Activated T-helper 17 cell treated with anti-CD3 and anti-CD28 coated beads, Interleukin-2, amount 50 U/mL, for 72 hours (primary cell): ENCODE data around the gene NRGN. TPM values are rescaled to one million over a fixed set of nuclear protein-coding genes. Genes with fewer than 3 reads are reported as not detected.

Source experiments
- ATAC-seq: fragments of 150-1000 bp; cut with Tn5 transposase; replicated peaks from 2 replicates; pipeline ENCODE4 v1.10.0; 2021; ENCODE audit warnings: mild to moderate bottlenecking, moderate library complexity
- H3K27ac Mint-ChIP-seq: one replicate; pipeline ENCODE4 v1.8.0; 2022; ENCODE audit warnings: mixed read lengths
- H3K27me3 Mint-ChIP-seq: one replicate; pipeline ENCODE4 v1.8.0; 2022; ENCODE audit warnings: mixed read lengths
- H3K36me3 Mint-ChIP-seq: one replicate; pipeline ENCODE4 v1.8.0; 2022; ENCODE audit warnings: low read depth, mild to moderate bottlenecking, mixed read lengths
- H3K4me1 Mint-ChIP-seq: one replicate; pipeline ENCODE4 v1.8.0; 2022; ENCODE audit warnings: mixed read lengths
- H3K4me3 Mint-ChIP-seq: one replicate; pipeline ENCODE4 v1.8.0; 2022; ENCODE audit warnings: mild to moderate bottlenecking, mixed read lengths
- H3K9me3 Mint-ChIP-seq: one replicate; pipeline ENCODE4 v1.8.0; 2022; ENCODE audit warnings: mixed read lengths
- total RNA-seq, 2 donors: library from RNA; stranded (reverse); gene quantifications; one replicate each; pipeline ENCODE4 v1.2.3, GENCODE V29; 2022

Gene NRGN
- total RNA-seq, 2 donors from 2014 or later: 7.3 to 8.0 TPM

- no peak for ATAC-seq
- Mint-ChIP-seq H3K27ac (peak overlapping the region; percentile 14), H3K36me3 (peaks cover 17% of the 10 kb centered on the region), H3K27me3 (no peaks in the 10 kb centered on the region), H3K4me3 (no peak overlapping the region), H3K9me3 (no peaks in the 10 kb centered on the region), H3K4me1 (peaks cover 15% of the 10 kb centered on the region)
Measured at GRCh38 chr11:124776865-124777645, 37.3 kb downstream of the NRGN start.

GRCh38 chr11:124778281-124778680 lies 38.5 kb downstream of the NRGN start:
- Mint-ChIP-seq H3K9me3 (no peaks in the 10 kb centered on the region), H3K4me3 (no peak overlapping the region), H3K36me3 (peaks cover 5% of the 10 kb centered on the region), H3K27me3 (no peaks in the 10 kb centered on the region), H3K4me1 (peaks cover 15% of the 10 kb centered on the region), H3K27ac (no peak overlapping the region)
- no peak for ATAC-seq

- Mint-ChIP-seq H3K36me3 (no peaks in the 10 kb centered on the region), H3K4me3 (no peak overlapping the region), H3K27me3 (no peaks in the 10 kb centered on the region), H3K27ac (no peak overlapping the region), H3K9me3 (no peaks in the 10 kb centered on the region), H3K4me1 (peaks cover 15% of the 10 kb centered on the region)
- no peak for ATAC-seq
Measured at GRCh38 chr11:124779568-124779967, 39.8 kb downstream of the NRGN start.

GRCh38 chr11:124783002-124783401 lies 43.3 kb downstream of the NRGN start:
- H3K4me1 Mint-ChIP-seq: peaks cover 7% of the 10 kb centered on the region
- no peaks in the 10 kb centered on the region for H3K27me3 Mint-ChIP-seq
- no peaks in the 10 kb centered on the region for H3K36me3 Mint-ChIP-seq
- no peak for ATAC-seq
- no peak overlapping the region for H3K27ac Mint-ChIP-seq
- H3K9me3 Mint-ChIP-seq: no peaks in the 10 kb centered on the region
- H3K4me3 Mint-ChIP-seq: no peak overlapping the region

- H3K4me3 Mint-ChIP-seq: no peak overlapping the region
- no peaks in the 10 kb centered on the region for H3K4me1 Mint-ChIP-seq
- H3K27ac Mint-ChIP-seq: no peak overlapping the region
- no peaks in the 10 kb centered on the region for H3K36me3 Mint-ChIP-seq
- no peaks in the 10 kb centered on the region for H3K27me3 Mint-ChIP-seq
- no peak for ATAC-seq
- H3K9me3 Mint-ChIP-seq: no peaks in the 10 kb centered on the region
Measured at GRCh38 chr11:124784051-124784450, 44.3 kb downstream of the NRGN start.

- Mint-ChIP-seq H3K4me1 (peaks cover 21% of the 10 kb centered on the region), H3K9me3 (no peaks in the 10 kb centered on the region), H3K27me3 (no peaks in the 10 kb centered on the region), H3K36me3 (no peaks in the 10 kb centered on the region), H3K4me3 (no peak overlapping the region), H3K27ac (no peak overlapping the region)
- ATAC-seq: no peak
Measured at GRCh38 chr11:124788521-124788920, 48.8 kb downstream of the NRGN start.

- H3K36me3 Mint-ChIP-seq: no peaks in the 10 kb centered on the region
- H3K9me3 Mint-ChIP-seq: no peaks in the 10 kb centered on the region
- H3K4me1 Mint-ChIP-seq: peaks cover 21% of the 10 kb centered on the region
- no peak overlapping the region for H3K27ac Mint-ChIP-seq
- no peaks in the 10 kb centered on the region for H3K27me3 Mint-ChIP-seq
- ATAC-seq: peak; percentile 29
- no peak overlapping the region for H3K4me3 Mint-ChIP-seq
Measured at GRCh38 chr11:124791626-124792341, 52.0 kb downstream of the NRGN start.

GRCh38 chr11:124793466-124794278 lies 53.9 kb downstream of the NRGN start:
- peak; percentile 59 for ATAC-seq
- H3K4me1 Mint-ChIP-seq: peaks cover 27% of the 10 kb centered on the region
- no peaks in the 10 kb centered on the region for H3K36me3 Mint-ChIP-seq
- H3K27ac Mint-ChIP-seq: no peak overlapping the region
- H3K27me3 Mint-ChIP-seq: no peaks in the 10 kb centered on the region
- no peaks in the 10 kb centered on the region for H3K9me3 Mint-ChIP-seq
- H3K4me3 Mint-ChIP-seq: no peak overlapping the region

- no peaks in the 10 kb centered on the region for H3K27me3 Mint-ChIP-seq
- H3K4me1 Mint-ChIP-seq: peaks cover 28% of the 10 kb centered on the region
- ATAC-seq: no peak
- peaks cover 4% of the 10 kb centered on the region for H3K36me3 Mint-ChIP-seq
- no peaks in the 10 kb centered on the region for H3K9me3 Mint-ChIP-seq
- no peak overlapping the region for H3K27ac Mint-ChIP-seq
- H3K4me3 Mint-ChIP-seq: no peak overlapping the region
Measured at GRCh38 chr11:124796312-124796711, 56.6 kb downstream of the NRGN start.

Other genes with a start within 250 kb of the NRGN start
- gene OR8B12, start 196.3 kb upstream of the NRGN start, total RNA-seq: not detected
- gene OR8A1, start 169.9 kb upstream of the NRGN start, total RNA-seq: not detected
- not detected for gene PANX3, start 128.5 kb upstream of the NRGN start, total RNA-seq
- gene TBRG1, start 117.1 kb upstream of the NRGN start, total RNA-seq: 10 to 100 TPM; 28.8 to 30.0 TPM
- gene SIAE, start 66.2 kb upstream of the NRGN start, total RNA-seq: 10 to 100 TPM in 1 of 2 donors, 1 to 10 TPM in 1; 7.5 to 10.5 TPM
- 1 to 10 TPM; 1.3 to 2.8 TPM for gene SPA17, start 66.0 kb upstream of the NRGN start, total RNA-seq
- gene VSIG2, start 12.3 kb downstream of the NRGN start, total RNA-seq: not detected
- gene ESAM, start 22.3 kb downstream of the NRGN start, total RNA-seq: under 1 TPM; 0.50 to 0.84 TPM
- gene MSANTD2, start 60.5 kb downstream of the NRGN start, total RNA-seq: 10 to 100 TPM in 1 of 2 donors, 1 to 10 TPM in 1; 6.9 to 10.6 TPM
- gene ROBO3, start 125.5 kb downstream of the NRGN start, total RNA-seq: 1 to 10 TPM; 8.1 TPM
- not detected for gene ROBO4, start 157.9 kb downstream of the NRGN start, total RNA-seq
- not detected for gene HEPN1, start 179.3 kb downstream of the NRGN start, total RNA-seq
- gene HEPACAM, start 196.1 kb downstream of the NRGN start, total RNA-seq: not detected
- gene CCDC15, start 214.3 kb downstream of the NRGN start, total RNA-seq: 1 to 10 TPM; 5.5 to 8.7 TPM